Measurements from ENCODE around the gene DEDD2. TPM values are rescaled to one million over a fixed set of nuclear protein-coding genes. Genes with fewer than 3 reads are reported as not detected.
A peak's percentile ranks its signal among the peaks of the same experiment; 100 is the strongest.

The DEDD2 gene
- total RNA-seq, 1 experiment from 2014 or later = 32.7 TPM

GRCh38 chr19:42199440-42200115 lies 17.9 kb downstream of the DEDD2 start:
- POLR2A ChIA-PET = no interaction called here
- DNase-seq (ENCODE audit: low read depth, low spot score) (no peak), ATAC-seq (peak; percentile 28)
- Histone ChIP-seq H3K9me3 (ENCODE audit: control insufficient read depth in 1 of 2, insufficient read depth in 1 of 2, low read depth in 1 of 2, low read length in 2 of 2) (no peaks in the 10 kb centered on the region), H3K27ac (ENCODE audit: low read depth, low read length) (peak overlapping the region; percentile 15; the same call in 1 of the 2 replicates), H3K4me1 (ENCODE audit: control insufficient read depth in 1 of 2, insufficient read depth in 2 of 2, low read length in 2 of 2) (peaks cover 0 to 35% of the 10 kb centered on the region in 2 experiments; a peak in 2 of 4 replicates), H4K20me1 (ENCODE audit: insufficient read depth) (0 out of 2 replicates have a peak, but pooled peaks cover 6% of the 10 kb centered on the region), H3K9me2 (ENCODE audit: insufficient read depth) (no peaks in the 10 kb centered on the region), H3K27me3 (ENCODE audit: insufficient read depth, low read length) (no peaks in the 10 kb centered on the region), H3K36me3 (ENCODE audit: control insufficient read depth in 1 of 2, insufficient read depth in 2 of 2, low read length in 2 of 2) (peaks cover 21 to 45% of the 10 kb centered on the region in 2 experiments), H3K9ac (ENCODE audit: low read length) (no peak overlapping the region), H3K79me2 (ENCODE audit: insufficient read depth, low read length) (peaks cover 54% of the 10 kb centered on the region), H3K4me2 (ENCODE audit: low read length) (no peak overlapping the region), H2AFZ (ENCODE audit: low read depth, low read length, poor library complexity, severe bottlenecking) (no peak overlapping the region), H3K4me3 (replicated peaks in 1 of 2; ENCODE audit: low read depth in 1 of 2, low read length in 2 of 2) (no peak overlapping the region)
- CTCF ChIA-PET = no interaction called here
- intact Hi-C loops (cut with micrococcal nuclease) = no loop called here
- no peak for TF ChIP-seq SIN3A (IDR thresholded peaks at IDR 0.05; ENCODE audit: low read depth)
- no peak for TF ChIP-seq RAD21 (IDR thresholded peaks at IDR 0.05; ENCODE audit: low read depth)
- no peak for TF ChIP-seq ATF3 (IDR thresholded peaks at IDR 0.05)
- TF ChIP-seq SRF (IDR thresholded peaks at IDR 0.05; ENCODE audit: low read depth) = no peak
- no peak for TF ChIP-seq POLR2AphosphoS5 (IDR thresholded peaks at IDR 0.05; ENCODE audit: low read depth, low read length)
- TF ChIP-seq YY1 (IDR thresholded peaks at IDR 0.05; ENCODE audit: extremely low read depth, insufficient replicate concordance, low read depth, low read length) = no peak
- TF ChIP-seq SP1 (IDR thresholded peaks at IDR 0.05; ENCODE audit: low read depth) = no peak
- TF ChIP-seq JUND (IDR thresholded peaks at IDR 0.05) = no peak
- no peak for TF ChIP-seq EZH2phosphoT487 (IDR thresholded peaks at IDR 0.05; ENCODE audit: borderline replicate concordance)
- TF ChIP-seq CEBPB (IDR thresholded peaks at IDR 0.05; ENCODE audit: low read depth) = no peak
- TF ChIP-seq CBX3 (IDR thresholded peaks at IDR 0.05; ENCODE audit: low read depth) = no peak
- TF ChIP-seq REST (IDR thresholded peaks at IDR 0.05; ENCODE audit: low read depth) = no peak
- no peak for TF ChIP-seq ZFX (IDR thresholded peaks at IDR 0.05)
- no TSS peak for BruUV-seq (replicated peaks)
- RAD21 ChIA-PET (ENCODE audit: low non-redundant PET in 1 of 2, low total read pairs in 2 of 2, uncharacterized antibody in 2 of 2, unreplicated experiment in 2 of 2) = no interaction called here
